ENCODE data around the gene ZBTB7C.

GRCh38 chr18:48408111-48408726 is 964 bp downstream of the ZBTB7C start:
- TF ChIP-seq RAD21 (IDR thresholded peaks at IDR 0.05; ENCODE audit: low read length): no peak
- no peak for TF ChIP-seq ZBTB33 (IDR thresholded peaks at IDR 0.05; ENCODE audit: borderline replicate concordance, low read depth)
- no peak for TF ChIP-seq CTCF (IDR thresholded peaks at IDR 0.05)
- TF ChIP-seq EP300 (IDR thresholded peaks at IDR 0.05; ENCODE audit: borderline replicate concordance in 1 of 2, low read depth in 1 of 2, low read length in 1 of 2): no peak
- TF ChIP-seq RFX5 (IDR thresholded peaks at IDR 0.05; ENCODE audit: low read length): no peak
- no peak for TF ChIP-seq ELF1 (IDR thresholded peaks at IDR 0.05)
- TF ChIP-seq, protein P1, sequence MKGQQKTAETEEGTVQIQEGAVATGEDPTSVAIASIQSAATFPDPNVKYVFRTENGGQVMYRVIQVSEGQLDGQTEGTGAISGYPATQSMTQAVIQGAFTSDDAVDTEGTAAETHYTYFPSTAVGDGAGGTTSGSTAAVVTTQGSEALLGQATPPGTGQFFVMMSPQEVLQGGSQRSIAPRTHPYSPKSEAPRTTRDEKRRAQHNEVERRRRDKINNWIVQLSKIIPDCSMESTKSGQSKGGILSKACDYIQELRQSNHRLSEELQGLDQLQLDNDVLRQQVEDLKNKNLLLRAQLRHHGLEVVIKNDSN (IDR thresholded peaks at IDR 0.05; ENCODE audit: borderline replicate concordance, low read depth): no peak

Measured in SK-N-SH (cell line).